Measurements from ENCODE around the gene C16orf86.

Gene C16orf86

DNA sequence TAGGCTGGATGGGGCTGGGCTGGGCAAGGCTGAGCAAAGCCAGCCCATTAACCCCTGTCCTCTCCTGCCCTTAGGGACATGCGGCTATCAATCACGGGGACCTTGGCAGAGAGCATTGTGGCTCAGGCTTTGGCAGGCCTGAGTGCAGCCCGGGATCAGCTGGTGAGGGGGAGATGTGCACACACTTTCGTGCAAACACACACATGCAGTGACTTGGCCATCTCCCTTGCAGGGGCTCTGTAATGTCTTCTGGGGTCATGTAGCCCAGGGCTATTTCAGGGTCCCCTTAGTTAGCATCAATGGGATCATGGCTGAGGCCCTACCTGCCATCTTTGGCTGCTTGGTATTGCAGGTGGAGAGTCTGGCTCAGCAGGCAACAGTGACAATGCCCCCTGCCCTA is 14.8 kb upstream of the C16orf86 start:
- no peaks in the 10 kb centered on the region for H3K9me3 ChIP-seq (ENCODE audit: insufficient read depth, low read length)
- no peak overlapping the region for H2AFZ ChIP-seq (ENCODE audit: low read depth, low read length, severe bottlenecking)
- no peak overlapping the region for H3K27ac ChIP-seq (ENCODE audit: low read depth, low read length)
- H3K4me2 ChIP-seq (ENCODE audit: low read depth, low read length, poor library complexity, severe bottlenecking) = no peak overlapping the region
- peaks cover 7% of the 10 kb centered on the region; the same call in 1 of the 2 replicates for H3F3A ChIP-seq (ENCODE audit: insufficient read depth)
- no peaks in the 10 kb centered on the region for H3K36me3 ChIP-seq (ENCODE audit: low read length)
- H3K9ac ChIP-seq (ENCODE audit: low read length) = no peak overlapping the region
- no peaks in the 10 kb centered on the region for H4K20me1 ChIP-seq (ENCODE audit: low read depth, low read length)
- TF ChIP-seq, protein P1, sequence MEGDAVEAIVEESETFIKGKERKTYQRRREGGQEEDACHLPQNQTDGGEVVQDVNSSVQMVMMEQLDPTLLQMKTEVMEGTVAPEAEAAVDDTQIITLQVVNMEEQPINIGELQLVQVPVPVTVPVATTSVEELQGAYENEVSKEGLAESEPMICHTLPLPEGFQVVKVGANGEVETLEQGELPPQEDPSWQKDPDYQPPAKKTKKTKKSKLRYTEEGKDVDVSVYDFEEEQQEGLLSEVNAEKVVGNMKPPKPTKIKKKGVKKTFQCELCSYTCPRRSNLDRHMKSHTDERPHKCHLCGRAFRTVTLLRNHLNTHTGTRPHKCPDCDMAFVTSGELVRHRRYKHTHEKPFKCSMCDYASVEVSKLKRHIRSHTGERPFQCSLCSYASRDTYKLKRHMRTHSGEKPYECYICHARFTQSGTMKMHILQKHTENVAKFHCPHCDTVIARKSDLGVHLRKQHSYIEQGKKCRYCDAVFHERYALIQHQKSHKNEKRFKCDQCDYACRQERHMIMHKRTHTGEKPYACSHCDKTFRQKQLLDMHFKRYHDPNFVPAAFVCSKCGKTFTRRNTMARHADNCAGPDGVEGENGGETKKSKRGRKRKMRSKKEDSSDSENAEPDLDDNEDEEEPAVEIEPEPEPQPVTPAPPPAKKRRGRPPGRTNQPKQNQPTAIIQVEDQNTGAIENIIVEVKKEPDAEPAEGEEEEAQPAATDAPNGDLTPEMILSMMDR (IDR thresholded peaks at IDR 0.05; ENCODE audit: insufficient read depth, low read length, poor library complexity, severe bottlenecking) = no peak
- no peak for TF ChIP-seq EZH2phosphoT487 (conservative IDR thresholded peaks at IDR 0.05; ENCODE audit: low read length)
- no peaks in the 10 kb centered on the region for H3K79me2 ChIP-seq (ENCODE audit: insufficient read depth, low read length)
- no peak overlapping the region for H3K4me3 ChIP-seq (ENCODE audit: insufficient read depth, low read length, poor library complexity, severe bottlenecking)
- no peaks in the 10 kb centered on the region for H3K9me2 ChIP-seq (replicated peaks; ENCODE audit: insufficient read depth, low read length)
- H3K27me3 ChIP-seq (ENCODE audit: low read length) = no peaks in the 10 kb centered on the region

DNA sequence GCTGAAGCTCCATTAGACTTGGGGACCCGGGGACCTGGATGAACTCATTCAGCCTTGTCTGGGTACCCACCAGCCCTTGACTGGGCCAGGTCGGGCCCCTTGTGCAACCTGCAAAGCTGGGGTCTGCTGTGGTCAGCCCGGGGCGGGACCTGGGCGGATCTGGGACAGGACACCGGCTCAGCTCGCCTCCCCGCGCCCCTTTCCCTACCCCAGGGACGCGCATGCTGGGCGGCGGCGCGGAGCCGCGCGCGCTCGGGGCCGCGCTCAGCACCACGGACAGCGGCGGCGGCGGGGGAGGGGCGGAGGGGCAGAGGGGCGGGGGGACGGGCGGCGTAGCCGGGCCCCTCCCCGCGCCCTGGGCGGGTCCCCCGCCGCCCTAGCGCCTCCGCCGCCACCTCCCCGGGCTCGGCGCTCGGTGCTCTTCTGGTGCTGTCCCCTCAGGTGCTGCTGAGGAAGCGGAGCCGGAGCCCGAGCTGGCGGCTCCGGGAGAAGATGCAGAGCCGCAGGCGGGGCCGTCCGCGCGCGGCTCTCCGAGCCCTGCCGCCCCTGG is 14.0 kb upstream of the C16orf86 start:
- no peaks in the 10 kb centered on the region for H4K20me1 ChIP-seq (ENCODE audit: low read depth, low read length)
- no peaks in the 10 kb centered on the region for H3K36me3 ChIP-seq (ENCODE audit: low read length)
- H3K9me3 ChIP-seq (ENCODE audit: insufficient read depth, low read length) = no peaks in the 10 kb centered on the region
- no peak overlapping the region for H3K4me3 ChIP-seq (ENCODE audit: insufficient read depth, low read length, poor library complexity, severe bottlenecking)
- H3K9ac ChIP-seq (ENCODE audit: low read length) = no peak overlapping the region
- no peak overlapping the region for H3K4me2 ChIP-seq (ENCODE audit: low read depth, low read length, poor library complexity, severe bottlenecking)
- H3K9me2 ChIP-seq (replicated peaks; ENCODE audit: insufficient read depth, low read length) = no peaks in the 10 kb centered on the region
- peaks cover 7% of the 10 kb centered on the region; the same call in 1 of the 2 replicates for H3F3A ChIP-seq (ENCODE audit: insufficient read depth)
- no peaks in the 10 kb centered on the region for H3K27me3 ChIP-seq (ENCODE audit: low read length)
- H3K79me2 ChIP-seq (ENCODE audit: insufficient read depth, low read length) = no peaks in the 10 kb centered on the region
- H2AFZ ChIP-seq (ENCODE audit: low read depth, low read length, severe bottlenecking) = no peak overlapping the region
- TF ChIP-seq EZH2phosphoT487 (conservative IDR thresholded peaks at IDR 0.05; ENCODE audit: low read length) = no peak
- TF ChIP-seq, protein P1 (IDR thresholded peaks at IDR 0.05; ENCODE audit: insufficient read depth, low read length, poor library complexity, severe bottlenecking) = no peak
- no peak overlapping the region for H3K27ac ChIP-seq (ENCODE audit: low read depth, low read length)

- TF ChIP-seq, protein P1 (IDR thresholded peaks at IDR 0.05; ENCODE audit: insufficient read depth, low read length, poor library complexity, severe bottlenecking) = no peak
- no peak for TF ChIP-seq EZH2phosphoT487 (conservative IDR thresholded peaks at IDR 0.05; ENCODE audit: low read length)
- Histone ChIP-seq H3K27me3 (ENCODE audit: low read length) (no peaks in the 10 kb centered on the region), H3K9ac (ENCODE audit: low read length) (no peak overlapping the region), H3K36me3 (ENCODE audit: low read length) (no peaks in the 10 kb centered on the region), H3K9me2 (replicated peaks; ENCODE audit: insufficient read depth, low read length) (no peaks in the 10 kb centered on the region), H3K4me3 (ENCODE audit: insufficient read depth, low read length, poor library complexity, severe bottlenecking) (no peak overlapping the region), H3K79me2 (ENCODE audit: insufficient read depth, low read length) (no peaks in the 10 kb centered on the region), H3F3A (ENCODE audit: insufficient read depth) (peaks cover 7% of the 10 kb centered on the region; the same call in 1 of the 2 replicates), H3K27ac (ENCODE audit: low read depth, low read length) (no peak overlapping the region), H4K20me1 (ENCODE audit: low read depth, low read length) (no peaks in the 10 kb centered on the region), H3K4me2 (ENCODE audit: low read depth, low read length, poor library complexity, severe bottlenecking) (no peak overlapping the region), H2AFZ (ENCODE audit: low read depth, low read length, severe bottlenecking) (no peak overlapping the region), H3K9me3 (ENCODE audit: insufficient read depth, low read length) (no peaks in the 10 kb centered on the region)
Measured at GRCh38 chr16:67653128-67653788, 13.4 kb upstream of the C16orf86 start.
